ENCODE data around the gene CARD6.
"Not testable (repeated sequence)": the region's sequence is repeated elsewhere in the genome, so short reads cannot be mapped to it uniquely, and the experiment has no call there.

CARD6 gene

DNA sequence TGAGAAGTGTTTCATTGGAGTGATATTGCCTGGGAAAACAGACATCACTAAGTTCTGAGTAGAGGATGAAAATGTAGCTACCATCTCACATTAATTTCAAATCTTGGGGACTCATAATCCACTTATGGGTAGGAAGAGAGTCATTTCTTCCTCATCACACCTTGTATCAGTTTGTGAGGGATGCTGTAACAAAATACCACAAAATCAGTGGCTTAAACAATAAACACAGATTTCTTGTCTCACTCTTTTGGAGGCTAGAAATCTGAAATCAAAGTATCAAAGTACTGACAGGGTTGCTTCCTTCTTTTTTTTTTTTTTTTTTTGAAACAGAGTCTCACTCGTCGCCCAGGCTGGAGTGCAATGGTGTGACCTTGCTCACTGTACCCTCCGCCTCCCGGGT is 3.4 kb downstream of the CARD6 start:
- Histone ChIP-seq H3K36me3 (ENCODE audit: control insufficient read depth in 2 of 2, insufficient read depth in 2 of 2, low read length in 2 of 2) (no peaks in the 10 kb centered on the region), H3K9me3 (ENCODE audit: control insufficient read depth in 2 of 2, low read length in 2 of 2) (no peaks in the 10 kb centered on the region), H3K27ac (ENCODE audit: low read length) (no peak overlapping the region), H3K27me3 (ENCODE audit: control insufficient read depth in 1 of 2, insufficient read depth in 2 of 2, low read length in 2 of 2) (no peaks in the 10 kb centered on the region), H3K9ac (ENCODE audit: low read length in 2 of 2) (no peak overlapping the region), H3K4me3 (ENCODE audit: low read length in 2 of 2) (no peak overlapping the region), H3K4me1 (ENCODE audit: control insufficient read depth, insufficient read depth, low read length) (no peaks in the 10 kb centered on the region)

DNA sequence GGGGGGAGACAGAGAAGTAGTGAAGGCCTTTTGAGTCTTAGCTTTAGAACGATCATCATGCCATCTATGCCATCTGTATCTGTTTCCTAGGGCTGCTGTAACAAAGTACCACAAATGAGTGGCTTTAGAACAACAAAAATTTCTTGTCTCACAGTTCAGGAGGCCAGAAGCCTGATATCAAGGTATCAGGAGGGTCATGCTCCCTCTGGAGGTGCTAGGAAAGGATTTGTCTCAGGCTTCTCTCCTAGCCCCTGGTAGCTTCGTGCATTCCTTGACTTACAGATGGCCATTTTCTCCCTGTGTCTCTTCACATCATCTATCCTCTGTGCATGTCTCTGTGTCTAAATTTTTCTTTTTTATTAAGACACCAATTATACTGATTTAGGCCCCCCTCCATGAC is 5.2 kb downstream of the CARD6 start:
- H3K36me3 ChIP-seq (ENCODE audit: control insufficient read depth in 2 of 2, insufficient read depth in 2 of 2, low read length in 2 of 2): no peaks in the 10 kb centered on the region
- H3K27me3 ChIP-seq (ENCODE audit: control insufficient read depth in 1 of 2, insufficient read depth in 2 of 2, low read length in 2 of 2): no peaks in the 10 kb centered on the region
- no peak overlapping the region for H3K9ac ChIP-seq (ENCODE audit: low read length in 2 of 2)

DNA sequence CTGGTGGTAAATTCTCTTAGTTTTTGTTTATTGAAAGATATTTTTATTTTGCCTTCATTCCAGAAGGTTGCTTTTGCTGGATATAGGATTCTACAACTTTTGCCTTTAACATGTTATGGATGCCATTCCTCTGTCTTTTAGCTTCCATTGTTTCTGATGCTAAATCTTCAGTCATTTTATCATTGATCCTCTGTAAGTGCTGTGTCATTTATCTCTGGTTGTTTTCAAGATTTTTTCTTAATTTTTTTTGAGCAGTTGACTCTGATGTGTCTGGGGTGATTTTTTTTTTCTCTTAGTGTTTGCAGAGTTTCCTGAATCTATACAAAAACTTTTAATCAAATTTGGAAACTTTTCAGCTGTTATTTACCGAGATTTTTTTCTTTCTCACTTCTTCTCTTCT is 6.4 kb downstream of the CARD6 start:
- H3K27me3 ChIP-seq (ENCODE audit: control insufficient read depth in 1 of 2, insufficient read depth in 2 of 2, low read length in 2 of 2): no peaks in the 10 kb centered on the region

More for the DNA sequence above, 5.2 kb downstream of the CARD6 start:
- H3K4me3 ChIP-seq (ENCODE audit: low read length in 2 of 2): no peak overlapping the region
- H3K27ac ChIP-seq (ENCODE audit: low read length): no peak overlapping the region
- H3K9me3 ChIP-seq (ENCODE audit: control insufficient read depth in 2 of 2, low read length in 2 of 2): no peaks in the 10 kb centered on the region
- H3K4me1 ChIP-seq (ENCODE audit: control insufficient read depth, insufficient read depth, low read length): no peaks in the 10 kb centered on the region

DNA sequence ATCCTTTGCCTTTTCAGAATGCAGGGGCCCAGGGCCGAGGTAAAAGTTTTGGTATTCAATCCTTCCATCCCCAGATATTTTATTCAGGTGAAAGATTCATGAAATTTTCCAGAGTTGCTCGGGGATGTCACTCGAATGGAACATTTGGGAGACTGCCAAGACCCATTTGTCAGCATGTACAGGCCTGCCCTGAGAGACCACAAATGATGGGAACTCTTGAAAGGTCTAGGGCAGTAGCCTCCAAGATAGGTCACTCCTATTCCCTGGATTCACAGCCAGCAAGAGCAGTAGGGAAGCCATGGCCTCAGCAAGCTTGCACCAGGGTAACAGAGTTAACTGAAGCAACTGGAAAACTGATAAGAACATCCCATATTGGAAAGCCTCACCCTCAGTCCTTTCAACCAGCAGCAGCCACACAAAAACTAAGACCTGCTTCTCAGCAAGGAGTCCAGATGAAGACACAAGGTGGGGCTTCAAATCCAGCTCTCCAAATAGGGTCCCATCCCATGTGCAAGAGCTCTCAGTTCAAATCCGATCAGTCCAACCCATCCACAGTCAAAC is 12.5 kb downstream of the CARD6 start:
- no peak overlapping the region for H3K4me3 ChIP-seq (ENCODE audit: low read length in 2 of 2)
- H3K36me3 ChIP-seq (ENCODE audit: control insufficient read depth in 2 of 2, insufficient read depth in 2 of 2, low read length in 2 of 2): peaks cover 0 to 6% of the 10 kb centered on the region in 2 donors
- H3K4me1 ChIP-seq (ENCODE audit: control insufficient read depth, insufficient read depth, low read length): no peaks in the 10 kb centered on the region
- no peaks in the 10 kb centered on the region for H3K27me3 ChIP-seq (ENCODE audit: control insufficient read depth in 1 of 2, insufficient read depth in 2 of 2, low read length in 2 of 2)
- H3K9me3 ChIP-seq (ENCODE audit: control insufficient read depth in 2 of 2, low read length in 2 of 2): no peaks in the 10 kb centered on the region
- no peak overlapping the region for H3K9ac ChIP-seq (ENCODE audit: low read length in 2 of 2)
- no peak overlapping the region for H3K27ac ChIP-seq (ENCODE audit: low read length)

More for the DNA sequence above, 6.4 kb downstream of the CARD6 start:
- no peak overlapping the region for H3K9ac ChIP-seq (ENCODE audit: low read length in 2 of 2)
- no peaks in the 10 kb centered on the region for H3K9me3 ChIP-seq (ENCODE audit: control insufficient read depth in 2 of 2, low read length in 2 of 2)
- H3K27ac ChIP-seq (ENCODE audit: low read length): no peak overlapping the region
- H3K36me3 ChIP-seq (ENCODE audit: control insufficient read depth in 2 of 2, insufficient read depth in 2 of 2, low read length in 2 of 2): peaks cover 0 to 3% of the 10 kb centered on the region in 2 donors
- no peaks in the 10 kb centered on the region for H3K4me1 ChIP-seq (ENCODE audit: control insufficient read depth, insufficient read depth, low read length)
- no peak overlapping the region for H3K4me3 ChIP-seq (ENCODE audit: low read length in 2 of 2)

DNA sequence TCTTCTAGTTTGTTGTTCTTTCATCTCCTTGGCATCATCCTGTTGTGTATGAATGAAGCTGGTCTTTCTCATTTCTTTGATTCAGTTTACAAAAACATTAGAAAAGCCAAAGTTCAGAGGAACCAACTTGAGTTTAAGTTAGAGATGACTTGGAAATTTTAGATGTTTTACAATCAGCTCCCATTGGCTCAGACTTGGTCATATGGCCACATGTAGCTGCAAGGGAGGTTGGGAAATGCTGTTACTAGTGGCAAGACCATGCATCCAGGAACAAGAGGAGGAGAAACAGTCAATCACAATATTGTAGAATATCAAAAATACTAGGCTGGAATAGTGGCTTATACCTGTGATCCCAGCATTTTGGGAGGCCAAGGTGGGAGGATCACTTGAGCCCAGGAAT is 19.5 kb downstream of the CARD6 start:
- Histone ChIP-seq H3K27me3 (ENCODE audit: control insufficient read depth in 1 of 2, insufficient read depth in 2 of 2, low read length in 2 of 2) (no peaks in the 10 kb centered on the region), H3K9me3 (ENCODE audit: control insufficient read depth in 2 of 2, low read length in 2 of 2) (no peaks in the 10 kb centered on the region), H3K27ac (ENCODE audit: low read length) (no peak overlapping the region)

DNA sequence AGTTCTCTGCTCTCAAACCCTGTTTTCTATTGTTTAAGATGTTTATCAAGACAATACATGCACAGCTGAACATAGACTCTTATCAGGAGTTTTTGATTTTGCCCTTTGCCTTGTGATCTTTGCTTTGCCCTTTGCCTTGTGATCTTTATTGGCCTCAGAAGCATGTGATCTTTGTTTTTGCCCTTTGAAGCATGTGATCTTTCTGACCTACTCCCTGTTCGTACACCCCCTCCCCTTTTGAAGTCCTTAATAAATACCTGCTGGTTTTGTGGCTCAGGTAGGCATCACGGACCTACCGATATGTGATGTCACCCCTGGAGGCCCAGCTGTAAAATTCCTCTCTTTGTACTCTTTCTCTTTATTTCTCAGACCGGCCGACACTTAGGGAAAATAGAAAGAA is 23.8 kb downstream of the CARD6 start:
- not testable (repeated sequence) for H3K27me3 ChIP-seq (ENCODE audit: control insufficient read depth in 1 of 2, insufficient read depth in 2 of 2, low read length in 2 of 2); H3K36me3 ChIP-seq (ENCODE audit: control insufficient read depth in 2 of 2, insufficient read depth in 2 of 2, low read length in 2 of 2); H3K27ac ChIP-seq (ENCODE audit: low read length); H3K4me3 ChIP-seq (ENCODE audit: low read length in 2 of 2); H3K9me3 ChIP-seq (ENCODE audit: control insufficient read depth in 2 of 2, low read length in 2 of 2); H3K4me1 ChIP-seq (ENCODE audit: control insufficient read depth, insufficient read depth, low read length); H3K9ac ChIP-seq (ENCODE audit: low read length in 2 of 2)

More for the DNA sequence above, 19.5 kb downstream of the CARD6 start:
- Histone ChIP-seq H3K9ac (ENCODE audit: low read length in 2 of 2) (no peak overlapping the region), H3K4me3 (ENCODE audit: low read length in 2 of 2) (no peak overlapping the region), H3K36me3 (ENCODE audit: control insufficient read depth in 2 of 2, insufficient read depth in 2 of 2, low read length in 2 of 2) (no peaks in the 10 kb centered on the region), H3K4me1 (ENCODE audit: control insufficient read depth, insufficient read depth, low read length) (no peaks in the 10 kb centered on the region)

DNA sequence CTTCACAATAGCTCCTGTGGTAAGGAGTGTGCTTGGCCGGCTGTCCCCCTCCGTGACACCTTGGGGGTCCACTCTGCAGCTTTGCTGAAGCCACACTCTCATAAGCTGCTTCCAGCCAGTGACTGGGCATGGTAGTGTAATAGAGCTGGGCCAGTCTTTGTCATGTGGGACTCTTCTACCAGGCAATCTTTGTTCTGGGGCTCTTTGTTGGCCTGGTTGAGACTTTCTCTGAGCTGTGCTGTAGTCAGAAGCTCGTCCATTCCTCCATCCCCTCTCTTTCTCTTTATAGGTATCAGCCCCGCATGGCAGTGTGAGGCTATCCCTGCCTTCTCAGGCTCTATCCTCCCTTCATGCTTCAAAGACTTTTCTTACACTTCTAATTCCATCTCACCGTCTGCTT is 25.7 kb downstream of the CARD6 start:
- Histone ChIP-seq H3K4me3 (ENCODE audit: low read length in 2 of 2) (no peak overlapping the region), H3K27ac (ENCODE audit: low read length) (no peak overlapping the region), H3K9me3 (ENCODE audit: control insufficient read depth in 2 of 2, low read length in 2 of 2) (no peaks in the 10 kb centered on the region), H3K36me3 (ENCODE audit: control insufficient read depth in 2 of 2, insufficient read depth in 2 of 2, low read length in 2 of 2) (no peaks in the 10 kb centered on the region), H3K27me3 (ENCODE audit: control insufficient read depth in 1 of 2, insufficient read depth in 2 of 2, low read length in 2 of 2) (no peaks in the 10 kb centered on the region), H3K9ac (ENCODE audit: low read length in 2 of 2) (no peak overlapping the region), H3K4me1 (ENCODE audit: control insufficient read depth, insufficient read depth, low read length) (no peaks in the 10 kb centered on the region)

DNA sequence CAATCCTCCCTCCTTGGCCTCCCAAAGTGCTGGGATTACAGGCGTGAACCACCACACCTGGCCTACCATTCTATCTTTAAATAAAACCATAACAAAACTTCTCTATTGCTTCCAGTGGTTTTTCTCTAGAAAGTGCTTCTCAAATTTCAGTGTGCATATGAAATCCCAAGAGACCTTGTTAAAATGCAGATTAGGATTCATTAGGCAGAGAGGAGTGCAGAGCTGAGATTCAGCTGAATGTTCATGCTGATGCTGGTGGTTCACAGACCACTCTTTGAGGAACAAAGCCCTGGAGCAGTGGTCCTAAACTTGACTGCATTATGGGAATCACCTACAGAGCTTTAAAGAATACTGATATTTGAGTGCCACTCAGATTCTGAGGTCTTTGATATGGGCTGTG is 28.2 kb downstream of the CARD6 start:
- Histone ChIP-seq H3K36me3 (ENCODE audit: control insufficient read depth in 2 of 2, insufficient read depth in 2 of 2, low read length in 2 of 2) (no peaks in the 10 kb centered on the region), H3K9me3 (ENCODE audit: control insufficient read depth in 2 of 2, low read length in 2 of 2) (no peaks in the 10 kb centered on the region), H3K4me1 (ENCODE audit: control insufficient read depth, insufficient read depth, low read length) (no peaks in the 10 kb centered on the region), H3K27ac (ENCODE audit: low read length) (no peak overlapping the region), H3K4me3 (ENCODE audit: low read length in 2 of 2) (no peak overlapping the region), H3K27me3 (ENCODE audit: control insufficient read depth in 1 of 2, insufficient read depth in 2 of 2, low read length in 2 of 2) (no peaks in the 10 kb centered on the region), H3K9ac (ENCODE audit: low read length in 2 of 2) (no peak overlapping the region)

DNA sequence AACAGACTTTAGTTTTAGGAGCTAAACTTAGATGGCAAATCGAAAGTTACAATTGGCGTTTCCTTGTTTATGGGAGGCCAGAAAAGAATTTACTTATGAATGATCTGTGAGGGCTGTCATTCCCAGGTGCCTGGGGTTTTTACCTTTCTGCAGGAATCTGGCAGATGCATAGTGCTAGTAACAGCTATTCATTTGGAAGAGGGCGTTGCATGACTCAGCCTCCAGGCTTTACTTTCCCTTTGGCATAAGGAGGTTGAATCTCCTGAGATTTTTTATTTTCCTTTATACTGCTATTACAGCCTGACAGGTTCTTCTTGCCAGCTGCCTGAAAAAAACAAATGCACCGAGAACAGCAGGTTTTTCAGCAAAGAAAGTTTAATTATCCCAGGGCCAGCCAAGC is 30.0 kb downstream of the CARD6 start:
- Histone ChIP-seq H3K27ac (ENCODE audit: low read length) (no peak overlapping the region), H3K36me3 (ENCODE audit: control insufficient read depth in 2 of 2, insufficient read depth in 2 of 2, low read length in 2 of 2) (no peaks in the 10 kb centered on the region), H3K9me3 (ENCODE audit: control insufficient read depth in 2 of 2, low read length in 2 of 2) (no peaks in the 10 kb centered on the region), H3K9ac (ENCODE audit: low read length in 2 of 2) (no peak overlapping the region), H3K4me3 (ENCODE audit: low read length in 2 of 2) (no peak overlapping the region), H3K27me3 (ENCODE audit: control insufficient read depth in 1 of 2, insufficient read depth in 2 of 2, low read length in 2 of 2) (no peaks in the 10 kb centered on the region), H3K4me1 (ENCODE audit: control insufficient read depth, insufficient read depth, low read length) (no peaks in the 10 kb centered on the region)

DNA sequence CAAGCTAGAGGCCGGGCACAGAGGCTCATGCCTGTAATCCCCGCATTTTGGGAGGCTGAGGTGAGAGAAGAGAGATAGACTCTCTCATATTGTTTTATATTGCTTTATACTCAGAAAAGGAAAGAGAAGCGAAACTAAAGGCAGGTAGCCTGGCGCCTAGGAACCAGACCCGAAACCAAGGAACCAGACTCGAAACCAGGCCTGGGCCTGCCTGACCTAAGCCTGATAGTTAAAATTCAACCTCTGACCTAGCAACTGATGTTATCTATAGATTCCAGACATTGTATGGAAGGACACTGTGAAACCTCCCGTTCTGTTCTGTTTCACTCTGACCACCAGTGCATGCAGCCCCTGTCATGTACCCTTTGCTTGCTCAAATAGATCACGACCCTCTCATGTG is 31.1 kb downstream of the CARD6 start:
- not testable (repeated sequence) for H3K9ac ChIP-seq (ENCODE audit: low read length in 2 of 2); H3K4me1 ChIP-seq (ENCODE audit: control insufficient read depth, insufficient read depth, low read length); H3K9me3 ChIP-seq (ENCODE audit: control insufficient read depth in 2 of 2, low read length in 2 of 2); H3K36me3 ChIP-seq (ENCODE audit: control insufficient read depth in 2 of 2, insufficient read depth in 2 of 2, low read length in 2 of 2); H3K27me3 ChIP-seq (ENCODE audit: control insufficient read depth in 1 of 2, insufficient read depth in 2 of 2, low read length in 2 of 2); H3K4me3 ChIP-seq (ENCODE audit: low read length in 2 of 2); H3K27ac ChIP-seq (ENCODE audit: low read length)

DNA sequence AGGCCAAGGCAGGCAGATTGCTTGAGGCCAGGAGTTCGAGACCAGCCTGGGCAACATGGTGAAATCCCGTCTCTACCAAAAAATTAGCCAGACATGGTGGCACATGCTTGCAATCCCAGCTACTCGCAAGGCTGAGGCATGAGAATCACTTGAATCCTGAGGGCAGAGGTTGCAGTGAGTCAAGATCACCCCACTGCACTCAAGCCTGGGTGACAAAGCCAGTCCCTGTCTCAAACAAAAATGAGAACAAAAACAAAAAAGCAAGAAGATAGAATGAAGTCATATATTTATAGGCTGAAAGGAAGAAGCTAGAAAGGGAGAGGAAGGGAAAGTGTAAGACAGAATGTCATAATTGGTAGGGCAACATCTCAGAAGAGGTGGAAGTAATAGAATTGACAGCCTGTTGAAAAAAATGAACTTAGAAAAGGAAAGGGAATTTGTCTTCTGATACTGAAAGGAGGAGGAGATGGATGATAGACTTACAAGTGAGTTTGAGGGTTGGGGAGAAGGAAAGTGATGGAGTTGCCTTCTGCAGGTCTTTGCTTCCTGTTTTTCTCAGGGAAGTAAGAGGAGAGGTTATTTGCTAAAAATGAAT is 32.2 kb downstream of the CARD6 start:
- Histone ChIP-seq H3K9ac (ENCODE audit: low read length in 2 of 2) (no peak overlapping the region), H3K4me1 (ENCODE audit: control insufficient read depth, insufficient read depth, low read length) (no peaks in the 10 kb centered on the region), H3K4me3 (ENCODE audit: low read length in 2 of 2) (no peak overlapping the region), H3K27me3 (ENCODE audit: control insufficient read depth in 1 of 2, insufficient read depth in 2 of 2, low read length in 2 of 2) (no peaks in the 10 kb centered on the region), H3K36me3 (ENCODE audit: control insufficient read depth in 2 of 2, insufficient read depth in 2 of 2, low read length in 2 of 2) (no peaks in the 10 kb centered on the region), H3K9me3 (ENCODE audit: control insufficient read depth in 2 of 2, low read length in 2 of 2) (no peaks in the 10 kb centered on the region), H3K27ac (ENCODE audit: low read length) (no peak overlapping the region)

All from stomach smooth muscle (tissue), 2 donors.